ENCODE data around the gene FAM111A.

Gene FAM111A

DNA sequence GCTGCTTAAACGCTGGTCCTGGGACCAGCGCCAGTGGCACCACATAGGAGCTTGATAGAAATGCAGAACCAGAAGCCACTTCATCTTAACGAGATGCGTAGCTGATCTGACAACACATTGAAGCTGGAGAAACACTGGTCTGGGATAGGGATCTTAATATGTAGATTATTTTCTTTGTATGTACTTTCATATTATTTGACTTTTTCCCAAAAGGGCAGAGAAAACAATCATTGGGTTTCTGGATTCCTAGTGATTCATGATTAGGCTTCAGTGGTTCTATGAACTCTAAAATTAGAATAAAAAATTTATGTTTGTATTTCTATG is 57.7 kb downstream of the FAM111A start:
- DNase-seq (ENCODE audit: low spot score) = no peak

GRCh38 chr11:59201353-59201752 is 58.7 kb downstream of the FAM111A start:
- peak; percentile 49 for DNase-seq (ENCODE audit: low spot score)

Measured in iPS-NIHi11 (cell line).